Measurements from ENCODE around the gene ABCC8.

The ABCC8 gene

GRCh38 chr11:17386331-17387084 lies 90.1 kb downstream of the ABCC8 start:
- peak; percentile 13 for DNase-seq (ENCODE audit: low read depth)

- DNase-seq (ENCODE audit: low read depth): no peak
Observed at GRCh38 chr11:17385926-17386325, 90.7 kb downstream of the ABCC8 start.

GRCh38 chr11:17385492-17385891 lies 91.2 kb downstream of the ABCC8 start:
- no peak for DNase-seq (ENCODE audit: low read depth)

GRCh38 chr11:17384002-17384511 lies 92.6 kb downstream of the ABCC8 start:
- peak; percentile 82 for DNase-seq (ENCODE audit: low read depth)

GRCh38 chr11:17383461-17383860 lies 93.2 kb downstream of the ABCC8 start:
- no peak for DNase-seq (ENCODE audit: low read depth)

GRCh38 chr11:17382046-17382728 lies 94.5 kb downstream of the ABCC8 start:
- no peak for DNase-seq (ENCODE audit: low read depth)

GRCh38 chr11:17381156-17381555 lies 95.5 kb downstream of the ABCC8 start:
- no peak for DNase-seq (ENCODE audit: low read depth)

- DNase-seq (ENCODE audit: low read depth): no peak
Observed at GRCh38 chr11:17379383-17380180, 97.1 kb downstream of the ABCC8 start.

- DNase-seq (ENCODE audit: low read depth): no peak
Observed at GRCh38 chr11:17378655-17379054, 98.0 kb downstream of the ABCC8 start.

GRCh38 chr11:17376493-17376892 lies 100.2 kb downstream of the ABCC8 start:
- no peak for DNase-seq (ENCODE audit: low read depth)

- DNase-seq (ENCODE audit: low read depth): no peak
Observed at GRCh38 chr11:17375547-17375946, 101.1 kb downstream of the ABCC8 start.

GRCh38 chr11:17371614-17372013 lies 105.0 kb downstream of the ABCC8 start:
- DNase-seq (ENCODE audit: low read depth): no peak

GRCh38 chr11:17369684-17370243 lies 106.9 kb downstream of the ABCC8 start:
- no peak for DNase-seq (ENCODE audit: low read depth)

GRCh38 chr11:17369094-17369493 lies 107.6 kb downstream of the ABCC8 start:
- DNase-seq (ENCODE audit: low read depth): no peak

- no peak for DNase-seq (ENCODE audit: low read depth)
Observed at GRCh38 chr11:17368551-17368950, 108.1 kb downstream of the ABCC8 start.

- DNase-seq (ENCODE audit: low read depth): no peak
Observed at GRCh38 chr11:17366495-17366894, 110.2 kb downstream of the ABCC8 start.

GRCh38 chr11:17354601-17354991 lies 122.0 kb downstream of the ABCC8 start:
- peak; percentile 63 for DNase-seq (ENCODE audit: low read depth)

- no peak for DNase-seq (ENCODE audit: low read depth)
Observed at GRCh38 chr11:17353821-17354600, 122.6 kb downstream of the ABCC8 start.

GRCh38 chr11:17352950-17353820 lies 123.5 kb downstream of the ABCC8 start:
- DNase-seq (ENCODE audit: low read depth): peak; percentile 66

- DNase-seq (ENCODE audit: low read depth): no peak
Observed at GRCh38 chr11:17351510-17352176, 125.0 kb downstream of the ABCC8 start, which contains the start of gene NCR3LG1. NCR3LG1 (plus strand) TSS chr11:17351800; CDS start chr11:17351970, 170 bp downstream.
